H1 (cell line): Measurements from ENCODE around the gene FBLN2. TPM values are rescaled to one million over a fixed set of nuclear protein-coding genes. Genes with fewer than 3 reads are reported as not detected.

Experiments used
- CTCF ChIP-seq, 3 experiments: IDR thresholded peaks; 1 replicate in 2 of 3; 2 replicates in 1 of 3; pipeline versions ENCODE4 v1.5.1 to v1.6.1; 2011; ENCODE audit warnings: low read length in 3 of 3, mild to moderate bottlenecking in 3 of 3, inconsistent platforms in 2 of 3, low read depth in 1 of 3, moderate library complexity in 1 of 3; ENCODE audit not compliant: insufficient read depth in 1 of 3; ENCODE audit errors: control extremely low read depth in 1 of 3
- EP300 ChIP-seq, 2 experiments: IDR thresholded peaks; 1 replicate in 1 of 2; 2 replicates in 1 of 2; pipeline ENCODE4 v1.6.1; 2011 to 2012; ENCODE audit warnings: low read depth in 2 of 2, low read length in 2 of 2, mild to moderate bottlenecking in 2 of 2, borderline replicate concordance in 1 of 2, inconsistent platforms in 1 of 2, moderate library complexity in 1 of 2
- HDAC2 ChIP-seq, 2 experiments: fragments of 300-600 bp in 1 of 2; sonication (generic) in 1 of 2; IDR thresholded peaks; 2 replicates each; pipeline ENCODE4 v1.6.1; 2011 to 2012; ENCODE audit warnings: low read depth in 2 of 2, low read length in 2 of 2, mild to moderate bottlenecking in 2 of 2, moderate library complexity in 2 of 2, borderline replicate concordance in 1 of 2, inconsistent platforms in 1 of 2
- polyA plus RNA-seq, 7 experiments: library from polyadenylated mRNA; depleted of rRNA in 3 of 7; stranded (reverse) in 5 of 7; unstranded in 2 of 7; fragments of >200 nt in 5 of 7; fragments of 200-250 nt in 2 of 7; gene quantifications; 1 replicate in 5 of 7; 2 replicates in 1 of 7; 4 replicates in 1 of 7; pipeline versions ENCODE4 v1.2.1 to v1.2.3, GENCODE V29; 2011 to 2013; ENCODE audit warnings: missing spikeins in 2 of 7, mixed read lengths in 2 of 7
- total RNA-seq: library from RNA; stranded (reverse); fragmentation: NEBNext Ultra II Directional; extraction: Animal tissue kit (Norgen Biotek cat#: 25700); gene quantifications from 2 replicates; pipeline ENCODE4 v1.2.1, GENCODE V29; 2021

FBLN2 gene
- total and polyA plus RNA-seq, 2 of the 8 experiments (the other 6 are each of a cell fraction or from before 2014, with no cell fraction given): 17.4 to 24.2 TPM

GRCh38 chr3:13547591-13548371 lies 1.1 kb upstream of the FBLN2 start (continued):
- TF ChIP-seq CTCF (IDR thresholded peaks at IDR 0.05; ENCODE audit: control extremely low read depth in 1 of 3, insufficient read depth in 1 of 3, low read depth in 1 of 3, low read length in 3 of 3) (peak in 1 of 3 experiments; percentile 1; a peak in 1 of 4 replicates), EP300 (IDR thresholded peaks at IDR 0.05; ENCODE audit: borderline replicate concordance in 1 of 2, low read depth in 2 of 2, low read length in 2 of 2) (no peak), HDAC2 (IDR thresholded peaks at IDR 0.05; ENCODE audit: borderline replicate concordance in 1 of 2, low read depth in 2 of 2, low read length in 2 of 2) (peak in 1 of 2 experiments; percentile 39; a peak in 1 of 4 replicates)
